Lung (tissue), 12 donors: Measurements from ENCODE around the gene EFL1. TPM values are rescaled to one million over a fixed set of nuclear protein-coding genes. Genes with fewer than 3 reads are reported as not detected.

ENCODE experiments used
- ATAC-seq: fragments of 200-7000 bp; cut with Tn5 transposase; one replicate; pipeline ENCODE4 v1.9.1; 2020; ENCODE audit warnings: moderate number of reproducible peaks; ENCODE audit not compliant: insufficient read depth, low FRiP score
- DNase-seq, 3 donors: peaks; one replicate each; pipeline ENCODE4 v3.0.0-alpha.2; 2013 to 2017
- H3K27ac ChIP-seq, 2 donors: one replicate each; pipeline ENCODE4 v1.5.1; 2013; ENCODE audit warnings: mild to moderate bottlenecking in 2 of 2, moderate library complexity in 2 of 2, control low read depth in 1 of 2, inconsistent platforms in 1 of 2, low read depth in 1 of 2, low read length in 1 of 2
- H3K27me3 ChIP-seq, 3 donors: one replicate each; pipeline ENCODE4 v1.5.1; 2013; ENCODE audit warnings: low read length in 2 of 3; ENCODE audit not compliant: control insufficient read depth in 3 of 3, insufficient read depth in 3 of 3
- H3K36me3 ChIP-seq, 4 donors: one replicate each; pipeline ENCODE4 v1.5.1; 2013; ENCODE audit warnings: low read length in 4 of 4, mild to moderate bottlenecking in 1 of 4, moderate library complexity in 1 of 4; ENCODE audit not compliant: control insufficient read depth in 4 of 4, insufficient read depth in 4 of 4
- H3K4me1 ChIP-seq, 5 donors: one replicate each; pipeline ENCODE4 v1.5.1; 2013; ENCODE audit warnings: low read length in 5 of 5, mild to moderate bottlenecking in 2 of 5, moderate library complexity in 1 of 5; ENCODE audit not compliant: control insufficient read depth in 5 of 5, insufficient read depth in 5 of 5
- H3K4me3 ChIP-seq: one replicate; pipeline ENCODE4 v1.5.1; 2013; ENCODE audit warnings: mild to moderate bottlenecking, control low read depth, moderate library complexity
- H3K9ac ChIP-seq, 2 donors: one replicate each; pipeline ENCODE4 v1.5.1; 2013; ENCODE audit warnings: low read length in 2 of 2, control low read depth in 1 of 2; ENCODE audit not compliant: insufficient read depth in 1 of 2
- H3K9me3 ChIP-seq, 4 donors: one replicate each; pipeline ENCODE4 v1.5.1; 2013; ENCODE audit warnings: low read length in 3 of 4, mild to moderate bottlenecking in 1 of 4, moderate library complexity in 1 of 4; ENCODE audit not compliant: control insufficient read depth in 4 of 4, insufficient read depth in 3 of 4
- CTCF ChIP-seq: IDR thresholded peaks from 2 replicates; pipeline ENCODE4 v1.5.1; 2012; ENCODE audit warnings: mild to moderate bottlenecking; ENCODE audit errors: control extremely low read depth, extremely low read depth
- WGBS, 2 donors: extraction: QIAGEN DNeasy Blood & Tissue Kit; methylation state at CpG; one replicate each; pipeline ENCODE4 v1.1.7; 2013; 5-methylcytosine and 5-hydroxymethylcytosine counted together
- polyA plus RNA-seq, 2 donors: library from polyadenylated mRNA; stranded (reverse); fragments of 200-250 nt; gene quantifications; one replicate each; pipeline ENCODE4 v1.2.1, GENCODE V29; 2013
- total RNA-seq, 2 donors: library from RNA; depleted of rRNA in 1 of 2; stranded (reverse); fragments of >200 nt in 1 of 2; gene quantifications; one replicate each; pipeline ENCODE4 v1.2.1, GENCODE V29; 2014 to 2021
- donor health status: control.
- donor health status: control.
- donor health status: Bipolar disorder and iron deficiency.
- donor health status: healthy.
- donor health status: DM: yes; HTN: yes; CAD: no.

Gene EFL1
- total and polyA plus RNA-seq, 4 donors = 4.1 to 22.9 (median 11.5) TPM

- no peak overlapping the region for H3K4me3 ChIP-seq
- H3K27me3 ChIP-seq = no peaks in the 10 kb centered on the region
- no peak for DNase-seq
- peaks cover 0 to 8% (median 0%) of the 10 kb centered on the region in 5 donors for H3K4me1 ChIP-seq
- TF ChIP-seq CTCF = no peak
- H3K9ac ChIP-seq = no peak overlapping the region
- H3K9me3 ChIP-seq = peaks cover 0 to 1% (median 0%) of the 10 kb centered on the region in 4 donors
- peaks cover 2 to 9% (median 4%) of the 10 kb centered on the region in 4 donors for H3K36me3 ChIP-seq
- WGBS, 2 donors = 90% methylated on average over 3 of the region's 3 CpGs
- H3K27ac ChIP-seq = peak overlapping the region in 1 of 2 donors; percentile 10
- no peak for ATAC-seq
These were observed 116.0 kb downstream of the EFL1 start for GRCh38 chr15:82146576-82146975.

- H3K4me1 ChIP-seq = peaks cover 0 to 8% (median 0%) of the 10 kb centered on the region in 5 donors
- 87 to 90% methylated on average over 9 of the region's 9 CpGs for WGBS, 2 donors
- peaks cover 0 to 1% (median 0%) of the 10 kb centered on the region in 4 donors for H3K9me3 ChIP-seq
- H3K36me3 ChIP-seq = peaks cover 0 to 3% (median 1%) of the 10 kb centered on the region in 4 donors
- H3K27me3 ChIP-seq = no peaks in the 10 kb centered on the region
- DNase-seq (no peak), ATAC-seq (no peak)
- no peak overlapping the region for H3K27ac ChIP-seq
- H3K4me3 ChIP-seq = no peak overlapping the region
- no peak for TF ChIP-seq CTCF
- H3K9ac ChIP-seq = no peak overlapping the region
These were observed 118.8 kb downstream of the EFL1 start for GRCh38 chr15:82143390-82144385.

- peaks cover 0 to 1% (median 0%) of the 10 kb centered on the region in 4 donors for H3K9me3 ChIP-seq
- DNase-seq (peak in 2 of 3 donors; percentile 37 to 71), ATAC-seq (no peak)
- no peak overlapping the region for H3K4me3 ChIP-seq
- H3K27ac ChIP-seq = no peak overlapping the region
- H3K4me1 ChIP-seq = peaks cover 0 to 2% (median 0%) of the 10 kb centered on the region in 5 donors
- no peak overlapping the region for H3K9ac ChIP-seq
- TF ChIP-seq CTCF = no peak
- H3K27me3 ChIP-seq = no peaks in the 10 kb centered on the region
- WGBS, 2 donors = 14 to 34% methylated on average over 2 of the region's 2 CpGs
- peaks cover 0 to 11% (median 3%) of the 10 kb centered on the region in 4 donors for H3K36me3 ChIP-seq
These were observed 121.6 kb downstream of the EFL1 start for GRCh38 chr15:82140886-82141285.
